Pancreas (tissue), 10 donors: Measurements from ENCODE around the gene EFCAB6. TPM values are rescaled to one million over a fixed set of nuclear protein-coding genes. Genes with fewer than 3 reads are reported as not detected.

Source experiments
- ATAC-seq, 4 donors: fragments of 200-7000 bp; cut with Tn5 transposase; one replicate each; pipeline versions ENCODE4 v1.8.0 to v1.9.1; 2020; ENCODE audit warnings: mild to moderate bottlenecking in 4 of 4, moderate library complexity in 4 of 4
- DNase-seq, 6 donors: peaks; one replicate each; pipeline ENCODE4 v3.0.0-alpha.2; 2020
- FAIRE-seq: peaks from 2 replicates; lab custom pipeline; 2012; peaks lifted over from hg19 to GRCh38; lab: Jason Lieb, UNC
- H3K27ac ChIP-seq, 4 donors: fragments of 200-600 bp; sonication (generic); 1 replicate in 3 of 4; 2 replicates in 1 of 4; pipeline versions ENCODE4 v1.5.0 to v1.8.0; 2020
- H3K27me3 ChIP-seq, 4 donors: fragments of 200-600 bp; one replicate each; pipeline ENCODE4 v1.8.0; 2021
- H3K36me3 ChIP-seq, 3 donors: fragments of 200-600 bp; sonication (generic) in 1 of 3; one replicate each; pipeline versions ENCODE4 v1.5.0 to v1.8.0; 2020 to 2021
- H3K4me1 ChIP-seq, 3 donors: fragments of 200-600 bp; one replicate each; pipeline ENCODE4 v1.8.0; 2021
- H3K4me3 ChIP-seq, 4 donors: fragments of 200-600 bp; sonication (generic) in 2 of 4; one replicate each; pipeline versions ENCODE4 v1.5.0 to v1.8.0; 2020 to 2021
- H3K9me3 ChIP-seq, 4 donors: fragments of 200-600 bp; one replicate each; pipeline ENCODE4 v1.8.0; 2021
- CTCF ChIP-seq, 4 donors: fragments of 200-600 bp; sonication (generic) in 3 of 4; IDR thresholded peaks; one replicate each; pipeline versions ENCODE4 v1.5.0 to v1.8.0; 2021; ENCODE audit warnings: antibody characterized with exemption in 4 of 4
- WGBS, 2 donors: extraction: QIAGEN DNeasy Blood & Tissue Kit; methylation state at CpG; one replicate each; pipeline ENCODE4 v1.1.7; 2013; 5-methylcytosine and 5-hydroxymethylcytosine counted together
- intact Hi-C, 3 donors: fragments of 100-400 bp; cut with DNase I; formaldehyde crosslinking; loops; one replicate each; pipeline versions ENCODE4 v1.11.1 to v1.14.2; 2022
- polyA plus RNA-seq, 2 donors: library from polyadenylated mRNA; stranded (reverse); fragments of 200-250 nt; gene quantifications; one replicate each; pipeline ENCODE4 v1.2.3, GENCODE V29; 2013
- total RNA-seq, 6 donors: library from RNA; stranded (reverse); fragmentation: NEBNext Ultra II Directional in 4 of 6; extraction: Animal tissue kit (Norgen Biotek cat#: 25700) in 4 of 6; gene quantifications; one replicate each; pipeline versions ENCODE4 v1.2.1 to v1.2.4, GENCODE V29; 2021 to 2023
- donor health status: healthy with polysubstance abuse.
- donor health status: DM: no; HTN: no; CAD: no; lungs with moderate emphysema.
- donor health status: DM: no; HTN: no; CAD: no.
- donor health status: control.
- donor health status: control.
- donor health status: Bipolar disorder and iron deficiency.
- donor health status: DM: yes; HTN: yes; CAD: no.
- donor health status: DM: no; HTN: no; CAD: no.
- donor health status: DM: no; HTN: no; CAD: no.
- donor health status: DM: yes; HTN: yes; CAD: no.

Gene EFCAB6
- total and polyA plus RNA-seq, 8 donors, result 1.6 to 3.4 (median 2.2) TPM

GRCh38 chr22:43592476-43592875, 219.6 kb downstream of the EFCAB6 start:
- Histone ChIP-seq H3K4me1 (no peaks in the 10 kb centered on the region), H3K27me3 (no peaks in the 10 kb centered on the region), H3K9me3 (no peaks in the 10 kb centered on the region), H3K4me3 (no peak overlapping the region), H3K36me3 (no peaks in the 10 kb centered on the region), H3K27ac (no peak overlapping the region)
- TF ChIP-seq CTCF (IDR thresholded peaks at IDR 0.05), result no peak
- DNase-seq, result no peak
- ATAC-seq, result peak in 3 of 4 donors; percentile 18 to 67 (median 52)
- FAIRE-seq, result no peak
- WGBS, 2 donors, result 63 to 69% methylated on average over 11 of the region's 11 CpGs
- intact Hi-C loops, result no loop called here

GRCh38 chr22:43591380-43591779, 220.7 kb downstream of the EFCAB6 start:
- Histone ChIP-seq H3K27ac (no peak overlapping the region), H3K4me1 (no peaks in the 10 kb centered on the region), H3K4me3 (no peak overlapping the region), H3K27me3 (no peaks in the 10 kb centered on the region), H3K36me3 (no peaks in the 10 kb centered on the region), H3K9me3 (no peaks in the 10 kb centered on the region)
- intact Hi-C loops, result no loop called here
- no peak for TF ChIP-seq CTCF (IDR thresholded peaks at IDR 0.05)
- no peak for FAIRE-seq
- no peak for DNase-seq
- 80 to 81% methylated on average over 6 of the region's 6 CpGs for WGBS, 2 donors
- no peak for ATAC-seq

- FAIRE-seq, result no peak
- TF ChIP-seq CTCF (IDR thresholded peaks at IDR 0.05), result no peak
- ATAC-seq, result no peak
- H3K27ac ChIP-seq, result no peak overlapping the region
- H3K36me3 ChIP-seq, result no peaks in the 10 kb centered on the region
- no peak for DNase-seq
- H3K4me1 ChIP-seq, result no peaks in the 10 kb centered on the region
- 0 to 88% methylated on average over 1 of the region's 1 CpG for WGBS, 2 donors
- H3K27me3 ChIP-seq, result no peaks in the 10 kb centered on the region
- H3K4me3 ChIP-seq, result no peak overlapping the region
- H3K9me3 ChIP-seq, result no peaks in the 10 kb centered on the region
- intact Hi-C loops, result no loop called here
These were observed 224.5 kb downstream of the EFCAB6 start for GRCh38 chr22:43587574-43587973.

- DNase-seq (no peak), FAIRE-seq (no peak), ATAC-seq (no peak)
- intact Hi-C loops, result no loop called here
- H3K4me3 ChIP-seq, result no peak overlapping the region
- no peaks in the 10 kb centered on the region for H3K9me3 ChIP-seq
- no peaks in the 10 kb centered on the region for H3K4me1 ChIP-seq
- no peaks in the 10 kb centered on the region for H3K36me3 ChIP-seq
- WGBS, 2 donors, result 81 to 83% methylated on average over 2 of the region's 2 CpGs
- no peaks in the 10 kb centered on the region for H3K27me3 ChIP-seq
- H3K27ac ChIP-seq, result no peak overlapping the region
- no peak for TF ChIP-seq CTCF (IDR thresholded peaks at IDR 0.05)
These were observed 228.6 kb downstream of the EFCAB6 start for GRCh38 chr22:43583501-43583900.

- ATAC-seq, result no peak
- Histone ChIP-seq H3K4me1 (no peaks in the 10 kb centered on the region), H3K36me3 (no peaks in the 10 kb centered on the region), H3K9me3 (no peaks in the 10 kb centered on the region), H3K4me3 (no peak overlapping the region), H3K27ac (no peak overlapping the region), H3K27me3 (no peaks in the 10 kb centered on the region)
- DNase-seq, result no peak
- intact Hi-C loops, result no loop called here
- WGBS, 2 donors, result 93 to 95% methylated on average over 1 of the region's 1 CpG
- FAIRE-seq, result no peak
- TF ChIP-seq CTCF (IDR thresholded peaks at IDR 0.05), result no peak
These were observed 229.7 kb downstream of the EFCAB6 start for GRCh38 chr22:43582394-43582793.
